Transverse colon (tissue), 4 donors: ENCODE results near the gene PPP1R13B.
"Not testable (repeated sequence)": the region's sequence is repeated elsewhere in the genome, so short reads cannot be mapped to it uniquely, and the experiment has no call there.

ENCODE experiments used
- CTCF ChIP-seq, 5 experiments: fragments of 200-600 bp in 3 of 5; fragments of 450-650 bp in 2 of 5; sonication (generic) in 3 of 5; IDR thresholded peaks; 1 replicate in 2 of 5; 2 replicates in 3 of 5; pipeline ENCODE4 v1.5.1; 2016 to 2017; ENCODE audit warnings: antibody characterized with exemption in 5 of 5, inconsistent platforms in 3 of 5, mild to moderate bottlenecking in 2 of 5, moderate library complexity in 1 of 5
- POLR2AphosphoS5 ChIP-seq, 3 donors: sonication (generic); formaldehyde crosslinking; IDR thresholded peaks; one replicate each; pipeline ENCODE4 v1.6.1; 2016; ENCODE audit warnings: antibody characterized with exemption in 3 of 3

GRCh38 chr14:103691655-103692054 lies 155.7 kb downstream of the PPP1R13B start:
- TF ChIP-seq CTCF, POLR2AphosphoS5 (IDR thresholded peaks at IDR 0.05): not testable (repeated sequence)
